ENCODE results near the gene ABTB2. TPM values are rescaled to one million over a fixed set of nuclear protein-coding genes. Genes with fewer than 3 reads are reported as not detected.

The ABTB2 gene
- total RNA-seq, 1 experiment from 2014 or later: 5.5 TPM

GRCh38 chr11:34305780-34306179 is 52.0 kb downstream of the ABTB2 start:
- no peak for TF ChIP-seq CTCF (conservative IDR thresholded peaks at IDR 0.05)
- Histone ChIP-seq H3K23ac (ENCODE audit: insufficient read length, low read depth, low read length) (no peak overlapping the region), H4K20me1 (ENCODE audit: control insufficient read depth, insufficient read depth, insufficient read length) (no peaks in the 10 kb centered on the region), H4K91ac (ENCODE audit: insufficient read length, low read depth, low read length) (no peak overlapping the region), H2BK15ac (ENCODE audit: low read depth, low read length) (no peak overlapping the region), H3K14ac (ENCODE audit: insufficient read depth, low read length) (no peak overlapping the region), H3K9me3 (ENCODE audit: control insufficient read depth, low read depth, low read length) (no peaks in the 10 kb centered on the region), H3K56ac (ENCODE audit: insufficient read length, low read depth, low read length) (no peak overlapping the region), H3K79me2 (ENCODE audit: insufficient read depth, low read length) (no peaks in the 10 kb centered on the region), H2BK5ac (ENCODE audit: insufficient read length, low read length) (no peak overlapping the region), H2BK20ac (ENCODE audit: low read depth, low read length, poor library complexity, severe bottlenecking) (no peak overlapping the region), H3K18ac (ENCODE audit: insufficient read length, low read depth, low read length) (no peak overlapping the region), H4K8ac (replicated peaks; ENCODE audit: insufficient read length, low read depth, low read length) (no peak overlapping the region), H3K9ac (ENCODE audit: extremely low read depth, insufficient read length, low read length) (no peak overlapping the region), H2BK120ac (ENCODE audit: low read depth, low read length, poor library complexity, severe bottlenecking) (no peak overlapping the region), H3K23me2 (ENCODE audit: insufficient read length, low read depth, low read length, poor library complexity, severe bottlenecking) (no peaks in the 10 kb centered on the region), H2BK12ac (ENCODE audit: insufficient read length, low read depth, low read length) (no peak overlapping the region), H2AFZ (ENCODE audit: low read length) (no peak overlapping the region), H3K4me1 (ENCODE audit: insufficient read depth, low read length) (peaks cover 12% of the 10 kb centered on the region), H3K79me1 (ENCODE audit: insufficient read depth, low read depth, low read length, poor library complexity, severe bottlenecking) (peaks cover 2% of the 10 kb centered on the region), H4K5ac (ENCODE audit: insufficient read length, low read depth, low read length) (no peak overlapping the region), H3K27ac (ENCODE audit: insufficient read length, low read depth, low read length) (no peak overlapping the region), H3K27me3 (ENCODE audit: insufficient read depth, low read length) (no peaks in the 10 kb centered on the region), H2AK5ac (ENCODE audit: insufficient read length, low read length) (no peak overlapping the region), H3K4me2 (ENCODE audit: insufficient read depth, insufficient read length, low read length) (no peak overlapping the region), H3K4ac (ENCODE audit: low read depth, low read length) (no peak overlapping the region), H3T11ph (ENCODE audit: low read length) (no peak overlapping the region)
- no peaks in the 10 kb centered on the region for H3K9me3 Mint-ChIP-seq
- no peak overlapping the region for H3K27ac Mint-ChIP-seq
- peaks cover 37 to 44% of the 10 kb centered on the region in 2 experiments for H3K4me1 Mint-ChIP-seq
- no peaks in the 10 kb centered on the region for H3K27me3 Mint-ChIP-seq (ENCODE audit: low read depth)
- H3K4me3 Mint-ChIP-seq: no peak overlapping the region
- no peak for DNase-seq
- WGBS (ENCODE audit: extremely low coverage, insufficient read length, low lambda C conversion rate): no CpG with 5 or more reads among the region's 1 CpG
- no peaks in the 10 kb centered on the region for H3K36me3 Mint-ChIP-seq (ENCODE audit: insufficient read depth in 1 of 3, low read depth in 3 of 3)
